ENCODE measurements around the gene ASB18.
"Not testable (repeated sequence)": the region's sequence is repeated elsewhere in the genome, so short reads cannot be mapped to it uniquely, and the experiment has no call there.

The ASB18 gene

GRCh38 chr2:236286873-236287545 is 22.8 kb upstream of the ASB18 start:
- H3K4me3 ChIP-seq (ENCODE audit: low read depth, low read length) = no peak overlapping the region
- no peak for DNase-seq (ENCODE audit: low read depth)
- TF ChIP-seq CTCF (IDR thresholded peaks at IDR 0.05; ENCODE audit: low read depth, low read length, missing control alignments) = no peak

GRCh38 chr2:236284208-236284607 is 20.0 kb upstream of the ASB18 start:
- TF ChIP-seq CTCF (IDR thresholded peaks at IDR 0.05; ENCODE audit: low read depth, low read length, missing control alignments) = no peak
- DNase-seq (ENCODE audit: low read depth) = no peak
- no peak overlapping the region for H3K4me3 ChIP-seq (ENCODE audit: low read depth, low read length)

- no peak for DNase-seq (ENCODE audit: low read depth)
- no peak for TF ChIP-seq CTCF (IDR thresholded peaks at IDR 0.05; ENCODE audit: low read depth, low read length, missing control alignments)
- no peak overlapping the region for H3K4me3 ChIP-seq (ENCODE audit: low read depth, low read length)
Measured at GRCh38 chr2:236282406-236282805, 18.2 kb upstream of the ASB18 start.

GRCh38 chr2:236281423-236281822 is 17.2 kb upstream of the ASB18 start:
- no peak for DNase-seq (ENCODE audit: low read depth)
- H3K4me3 ChIP-seq (ENCODE audit: low read depth, low read length) = no peak overlapping the region
- TF ChIP-seq CTCF (IDR thresholded peaks at IDR 0.05; ENCODE audit: low read depth, low read length, missing control alignments) = no peak

- TF ChIP-seq CTCF (IDR thresholded peaks at IDR 0.05; ENCODE audit: low read depth, low read length, missing control alignments) = no peak
- DNase-seq (ENCODE audit: low read depth) = no peak
- no peak overlapping the region for H3K4me3 ChIP-seq (ENCODE audit: low read depth, low read length)
Measured at GRCh38 chr2:236273126-236273525, 8.9 kb upstream of the ASB18 start.

GRCh38 chr2:236271851-236272250 is 7.6 kb upstream of the ASB18 start:
- H3K4me3 ChIP-seq (ENCODE audit: low read depth, low read length) = no peak overlapping the region
- no peak for DNase-seq (ENCODE audit: low read depth)
- TF ChIP-seq CTCF (IDR thresholded peaks at IDR 0.05; ENCODE audit: low read depth, low read length, missing control alignments) = no peak

- not testable (repeated sequence) for H3K4me3 ChIP-seq (ENCODE audit: low read depth, low read length); DNase-seq (ENCODE audit: low read depth)
Measured at GRCh38 chr2:236269876-236270275, 5.7 kb upstream of the ASB18 start.

Measured in GM12864 (cell line).